B cell (primary cell): Measurements from ENCODE around the gene PPP1R12B. TPM values are rescaled to one million over a fixed set of nuclear protein-coding genes. Genes with fewer than 3 reads are reported as not detected.

ENCODE experiments used
- ATAC-seq: fragments of 200-7000 bp; cut with Tn5 transposase; one replicate; pipeline ENCODE4 v1.10.0; 2021; ENCODE audit warnings: low read depth, mild to moderate bottlenecking, moderate number of reproducible peaks, moderate library complexity
- CTCF ChIA-PET: fragments of 350-600 bp; sonication (Branson Sonifier 250); formaldehyde crosslinking; loops from one replicate; lab custom pipeline; 2021; ENCODE audit warnings: antibody characterized with exemption, inconsistent platforms; lab: Charles Lee
- POLR2A ChIA-PET: fragments of 350-600 bp; sonication (Branson Sonifier 250); formaldehyde crosslinking; loops from one replicate; lab custom pipeline; 2021; ENCODE audit warnings: antibody characterized with exemption; lab: Charles Lee
- DNase-seq: peaks from one replicate; pipeline ENCODE4 v3.0.0; 2013
- H2AFZ ChIP-seq: 2 replicates; pipeline ENCODE4 v1.6.1; 2012; ENCODE audit warnings: mild to moderate bottlenecking, low read depth, low read length; ENCODE audit not compliant: insufficient read depth, poor library complexity, severe bottlenecking
- H3K27ac ChIP-seq, 2 donors: 1 replicate in 1 of 2; 2 replicates in 1 of 2; pipeline ENCODE4 v1.5.1; 2012 to 2013; ENCODE audit warnings: low read length in 2 of 2, mild to moderate bottlenecking in 2 of 2, moderate library complexity in 1 of 2
- H3K27me3 ChIP-seq, 4 experiments: fragments of 200-600 bp in 1 of 4; sonication (generic) in 1 of 4; replicated peaks in 1 of 4; 1 replicate in 2 of 4; 2 replicates in 2 of 4; pipeline versions ENCODE4 v1.6.1 to v1.7.0; 2013 to 2016; ENCODE audit warnings: low read length in 3 of 4, mild to moderate bottlenecking in 2 of 4, mixed read lengths in 1 of 4, moderate library complexity in 1 of 4; ENCODE audit not compliant: insufficient read depth in 4 of 4, control insufficient read depth in 3 of 4; ENCODE audit errors: control extremely low read depth in 1 of 4
- H3K36me3 ChIP-seq, 2 experiments: replicated peaks in 1 of 2; 1 replicate in 1 of 2; 2 replicates in 1 of 2; pipeline versions ENCODE4 v1.6.1 to v1.7.1; 2013; ENCODE audit warnings: low read length in 1 of 2; ENCODE audit not compliant: insufficient read depth in 2 of 2, control insufficient read depth in 1 of 2; ENCODE audit errors: control extremely low read depth in 1 of 2, extremely low read depth in 1 of 2
- H3K4me1 ChIP-seq, 2 donors: fragments of 200-600 bp in 1 of 2; sonication (generic) in 1 of 2; 1 replicate in 1 of 2; 2 replicates in 1 of 2; pipeline versions ENCODE4 v1.5.1 to v1.6.1; 2013 to 2017; ENCODE audit warnings: low read length in 2 of 2; ENCODE audit not compliant: control insufficient read depth in 2 of 2, insufficient read depth in 2 of 2
- H3K4me2 ChIP-seq: replicated peaks from 2 replicates; pipeline ENCODE3; 2012; ENCODE audit warnings: mild to moderate bottlenecking, low read depth, low read length; ENCODE audit not compliant: poor library complexity, severe bottlenecking
- H3K4me3 ChIP-seq, 5 experiments: fragments of 200-600 bp in 1 of 5; sonication (generic) in 1 of 5; 1 replicate in 3 of 5; 2 replicates in 2 of 5; pipeline versions ENCODE4 v1.5.1 to v1.7.0; 2011 to 2016; ENCODE audit warnings: low read length in 4 of 5, mild to moderate bottlenecking in 4 of 5, low read depth in 2 of 5, control low read depth in 1 of 5, moderate library complexity in 1 of 5; ENCODE audit not compliant: insufficient read depth in 1 of 5; ENCODE audit errors: control extremely low read depth in 1 of 5, extremely low read depth in 1 of 5
- H3K79me2 ChIP-seq: fragments of 200-600 bp; sonication (generic); one replicate; pipeline ENCODE4 v1.6.0; 2016; ENCODE audit warnings: low read length; ENCODE audit not compliant: control insufficient read depth, insufficient read depth
- H3K9ac ChIP-seq: fragments of 200-600 bp; sonication (generic); 2 replicates; pipeline ENCODE4 v1.6.1; 2017; ENCODE audit warnings: mild to moderate bottlenecking, low read length, moderate library complexity
- H3K9me3 ChIP-seq, 3 donors: one replicate each; pipeline versions ENCODE4 v1.6.1 to v1.7.1; 2013; ENCODE audit warnings: low read length in 2 of 3; ENCODE audit not compliant: control insufficient read depth in 2 of 3, insufficient read depth in 1 of 3; ENCODE audit errors: control extremely low read depth in 1 of 3
- H4K20me1 ChIP-seq: 2 replicates; pipeline ENCODE4 v1.6.0; 2012; ENCODE audit warnings: mild to moderate bottlenecking, low read length; ENCODE audit not compliant: insufficient read depth, control insufficient read depth, poor library complexity, severe bottlenecking
- H3K27ac Mint-ChIP-seq: one replicate; pipeline ENCODE4 v1.8.0; 2021; ENCODE audit warnings: mixed read lengths
- H3K27me3 Mint-ChIP-seq: one replicate; pipeline ENCODE4 v1.8.0; 2021; ENCODE audit warnings: mixed read lengths
- H3K4me1 Mint-ChIP-seq: one replicate; pipeline ENCODE4 v1.8.0; 2021; ENCODE audit warnings: mixed read lengths
- H3K4me3 Mint-ChIP-seq: one replicate; pipeline ENCODE4 v1.8.0; 2021; ENCODE audit warnings: mixed read lengths
- H3K9me3 Mint-ChIP-seq: one replicate; pipeline ENCODE4 v1.8.0; 2022; ENCODE audit warnings: mixed read lengths; ENCODE audit not compliant: insufficient read depth
- CTCF ChIP-seq: fragments of 200-600 bp; IDR thresholded peaks from one replicate; pipeline ENCODE4 v1.8.0; 2022; ENCODE audit warnings: antibody characterized with exemption, mild to moderate bottlenecking
- EZH2 ChIP-seq: IDR thresholded peaks from 2 replicates; pipeline ENCODE4 v1.6.1; 2012; ENCODE audit warnings: borderline replicate concordance, low read depth, mild to moderate bottlenecking, moderate library complexity, low read length; ENCODE audit not compliant: insufficient read depth, poor library complexity, severe bottlenecking
- intact Hi-C: fragments of 100-400 bp; cut with micrococcal nuclease; formaldehyde crosslinking; loops from one replicate; pipeline ENCODE4 v1.10.0; 2022
- polyA plus RNA-seq: library from polyadenylated mRNA; depleted of rRNA; stranded (reverse); fragments of >200 nt; gene quantifications from 2 replicates; pipeline ENCODE4 v1.2.3, GENCODE V29; 2012
- total RNA-seq, 2 donors: library from RNA; stranded (reverse); fragments of 120-200 nt in 1 of 2; gene quantifications; 1 replicate in 1 of 2; 2 replicates in 1 of 2; pipeline versions ENCODE4 v1.2.3 to v1.2.4, GENCODE V29; 2013 to 2022

Gene PPP1R12B
- total and polyA plus RNA-seq, 2 donors (not counting 1 experiment from before 2014, with no cell fraction given): 7.1 to 49.6 TPM

- POLR2A ChIA-PET: no interaction called here
- Histone ChIP-seq H3K27ac (no peak overlapping the region), H3K9me3 (no peaks in the 10 kb centered on the region)
Measured at GRCh38 chr1:202316186-202316585, 32.3 kb upstream of the PPP1R12B start.

More at GRCh38 chr1:202316186-202316585, 32.3 kb upstream of the PPP1R12B start:
- intact Hi-C loops: no loop called here
- no peaks in the 10 kb centered on the region for H3K9me3 Mint-ChIP-seq
- peaks cover 9% of the 10 kb centered on the region for H3K27me3 Mint-ChIP-seq
- Histone ChIP-seq H3K27me3 (peaks cover 0 to 13% (median 4%) of the 10 kb centered on the region in 4 experiments), H3K36me3 (no peaks in the 10 kb centered on the region), H2AFZ (no peak overlapping the region), H3K4me3 (no peak overlapping the region), H4K20me1 (no peaks in the 10 kb centered on the region), H3K9ac (no peak overlapping the region), H3K4me2 (no peak overlapping the region), H3K79me2 (no peaks in the 10 kb centered on the region), H3K4me1 (no peaks in the 10 kb centered on the region)
- H3K4me3 Mint-ChIP-seq: no peak overlapping the region
- no peaks in the 10 kb centered on the region for H3K4me1 Mint-ChIP-seq
- TF ChIP-seq EZH2: no peak
- TF ChIP-seq CTCF: no peak
- no peak overlapping the region for H3K27ac Mint-ChIP-seq
- DNase-seq (no peak), ATAC-seq (no peak)
- CTCF ChIA-PET: interaction anchor here (0.5 to 7.1 kb wide), 16 partner anchors 9 to 936 kb away, joined by 3 to 63 read pairs (median 4); partner anchors contain the start of genes LGR6 and PPP1R12B
